Medulla oblongata (tissue), 1 donor: ENCODE data around the gene TELO2.

Experiments used
- DNase-seq: peaks from one replicate; pipeline ENCODE4 v3.0.0-alpha.2; 2015; ENCODE audit errors: extremely low spot score

TELO2 gene

DNA sequence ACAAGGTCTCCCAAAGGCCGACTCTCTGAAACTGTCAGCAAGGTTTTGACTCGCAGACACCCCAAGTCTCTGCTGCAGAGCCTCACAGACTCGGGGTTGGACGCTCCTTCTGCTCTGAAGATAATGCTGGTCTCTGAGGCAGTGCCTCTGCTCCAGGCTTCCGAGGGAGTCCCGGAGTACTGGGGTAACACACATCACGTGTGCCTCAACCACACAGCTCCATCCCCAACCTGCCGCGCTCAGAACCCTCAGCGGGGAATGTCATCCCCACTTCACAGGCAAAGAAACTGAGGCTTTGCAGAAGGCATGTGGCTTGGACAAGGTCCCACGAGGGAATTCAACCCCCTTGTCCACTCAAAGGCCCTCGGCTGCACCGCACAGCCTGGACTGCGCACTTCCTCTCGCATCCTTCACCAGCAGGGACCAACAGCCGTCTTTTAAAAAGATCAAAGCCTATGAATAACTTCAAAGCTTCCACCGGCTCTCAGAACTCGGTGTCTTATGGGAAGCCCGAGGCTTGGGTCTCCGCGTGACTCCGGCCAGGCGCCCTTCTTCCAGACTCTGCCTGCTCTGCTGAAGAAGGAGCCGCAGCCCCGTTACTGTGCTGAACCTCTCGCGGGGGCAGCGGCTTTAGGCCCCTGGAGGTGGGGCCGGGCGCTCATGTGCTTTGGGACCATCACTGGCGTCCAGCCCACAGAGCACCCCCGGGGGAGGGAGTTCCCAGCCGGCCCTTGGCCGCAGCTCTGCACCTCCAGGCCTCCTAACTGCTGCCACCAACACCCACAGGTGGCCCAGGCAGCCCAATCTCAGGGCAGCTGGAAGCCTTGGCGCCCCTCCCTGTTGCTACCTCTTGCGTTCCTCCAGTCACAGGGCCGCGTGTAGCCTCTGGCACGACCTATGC lies 42.5 kb downstream of the TELO2 start:
- DNase-seq, result no peak

DNA sequence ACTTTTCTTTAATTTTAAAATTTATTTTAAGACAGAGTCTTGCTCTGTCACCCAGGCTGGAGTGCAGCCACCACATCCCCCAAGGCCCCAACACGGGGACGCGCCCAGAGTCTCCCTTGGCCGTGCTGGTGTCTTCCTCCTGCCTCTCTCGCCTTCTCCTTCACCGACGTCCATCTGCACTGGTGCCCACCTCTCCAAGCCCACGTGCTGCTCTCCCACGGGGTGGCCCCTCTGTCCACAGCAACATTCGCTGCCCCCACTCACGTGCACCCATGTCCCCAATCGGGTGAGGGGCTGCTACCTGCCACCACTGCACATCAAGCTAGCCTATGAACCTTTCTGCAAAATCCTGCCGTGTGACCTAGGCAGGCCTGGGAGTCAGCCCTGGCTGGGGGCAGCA lies 43.4 kb downstream of the TELO2 start:
- no peak for DNase-seq

DNA sequence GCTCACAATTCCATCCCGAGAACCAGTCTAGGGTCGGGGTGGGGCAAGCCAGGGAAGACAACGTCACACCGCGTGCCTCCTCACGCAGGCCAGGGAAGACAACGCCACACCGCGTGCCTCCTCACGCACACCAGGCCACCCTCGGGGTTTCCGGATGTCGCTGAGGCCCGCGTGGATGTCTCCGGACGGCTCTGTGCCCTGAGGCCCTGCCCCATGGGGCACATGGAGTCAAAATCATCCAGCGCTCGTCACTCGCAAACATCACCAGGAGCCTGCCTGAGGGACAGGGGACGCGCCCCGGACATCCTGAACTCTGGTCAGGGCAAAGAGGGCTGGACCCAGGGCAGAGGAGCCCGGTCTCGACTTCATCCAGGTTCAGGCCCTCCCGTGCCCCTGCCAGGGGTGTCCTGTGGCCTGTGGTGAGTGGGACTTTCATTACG lies 44.0 kb downstream of the TELO2 start:
- no peak for DNase-seq

GRCh38 chr16:1537763-1538289 lies 44.7 kb downstream of the TELO2 start:
- no peak for DNase-seq

- no peak for DNase-seq
Measured at GRCh38 chr16:1538804-1539520, 45.8 kb downstream of the TELO2 start.

GRCh38 chr16:1539720-1540555 lies 46.8 kb downstream of the TELO2 start:
- no peak for DNase-seq

DNA sequence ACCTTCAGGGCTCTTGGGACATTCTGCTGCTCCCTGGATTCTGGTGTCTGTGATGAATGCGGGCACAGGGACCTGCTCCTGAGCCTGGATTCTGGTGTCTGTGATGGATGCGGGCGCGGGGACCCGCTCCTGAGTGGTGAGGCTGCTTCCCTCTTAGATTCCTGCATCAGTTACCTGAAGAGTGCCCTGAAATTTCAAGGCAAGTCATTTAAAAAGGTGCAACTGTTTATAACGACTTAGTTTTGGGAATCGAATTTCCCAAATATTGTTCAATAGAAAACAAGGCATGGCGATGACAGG lies 47.3 kb downstream of the TELO2 start:
- DNase-seq, result no peak

DNA sequence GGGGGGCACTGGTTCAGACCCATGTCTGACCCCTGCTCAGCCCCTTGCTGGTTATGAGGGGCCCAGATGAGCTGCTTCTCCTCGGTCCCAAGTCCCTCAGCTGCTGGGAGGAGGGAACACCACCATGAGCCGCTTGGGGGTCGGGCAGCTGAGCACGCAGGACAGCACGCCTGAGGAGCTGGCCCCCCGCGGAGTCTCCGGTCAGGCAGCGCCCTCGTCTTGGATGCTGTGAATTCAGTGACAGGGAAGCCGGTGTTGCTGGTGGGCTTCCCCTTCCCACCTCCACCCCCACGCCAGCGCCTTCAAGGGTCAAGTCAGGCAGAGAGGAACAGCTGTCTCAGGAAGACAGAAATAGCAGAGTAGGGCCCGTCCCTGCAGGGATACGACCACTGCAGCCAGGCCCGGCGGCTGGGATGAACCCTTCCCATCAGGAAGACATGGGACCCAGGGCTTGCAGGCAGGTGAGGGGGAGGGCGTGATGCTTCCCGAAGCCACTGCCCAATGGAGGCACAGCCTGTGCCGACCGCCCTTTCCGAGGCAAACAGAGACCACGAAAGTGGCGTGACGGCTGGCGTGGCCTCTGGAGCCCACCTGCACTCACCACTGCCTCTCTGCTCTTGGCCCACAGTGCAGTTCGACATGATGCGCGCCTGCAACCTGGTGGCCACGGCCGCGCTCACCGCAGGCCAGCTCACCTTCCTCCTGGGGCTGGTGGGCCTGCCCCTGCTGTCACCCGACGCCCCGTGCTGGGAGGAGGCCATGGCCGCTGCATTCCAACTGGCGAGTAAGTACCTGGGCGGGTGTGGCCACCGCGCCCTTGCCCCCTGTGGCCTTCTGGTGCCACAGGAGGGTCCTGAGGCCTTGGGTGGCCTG lies 48.4 kb downstream of the TELO2 start:
- no peak for DNase-seq

DNA sequence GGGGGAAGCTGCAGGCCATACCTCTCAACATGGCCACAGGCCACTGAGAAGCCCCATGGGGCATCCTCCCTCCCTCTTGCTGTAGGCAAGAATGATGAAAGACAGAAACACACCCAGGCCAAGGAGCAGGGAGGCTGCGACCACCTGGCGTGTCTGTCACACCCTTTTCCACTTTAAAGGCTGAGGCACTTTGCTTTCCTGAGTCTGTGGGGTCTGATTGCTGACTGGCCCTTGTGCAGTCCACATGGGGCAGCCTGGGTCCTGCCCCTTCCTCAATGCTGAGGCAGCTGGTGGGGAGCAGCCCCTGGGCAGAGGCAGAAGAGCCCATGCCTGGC lies 49.0 kb downstream of the TELO2 start:
- DNase-seq, result no peak

GRCh38 chr16:1542533-1542932 lies 49.4 kb downstream of the TELO2 start:
- DNase-seq, result no peak

- peak; percentile 66 for DNase-seq
Measured at GRCh38 chr16:1543085-1543896, 50.1 kb downstream of the TELO2 start.

- no peak for DNase-seq
Measured at GRCh38 chr16:1545044-1546040, 52.2 kb downstream of the TELO2 start.

- DNase-seq, result no peak
Measured at GRCh38 chr16:1546430-1546829, 53.3 kb downstream of the TELO2 start.

DNA sequence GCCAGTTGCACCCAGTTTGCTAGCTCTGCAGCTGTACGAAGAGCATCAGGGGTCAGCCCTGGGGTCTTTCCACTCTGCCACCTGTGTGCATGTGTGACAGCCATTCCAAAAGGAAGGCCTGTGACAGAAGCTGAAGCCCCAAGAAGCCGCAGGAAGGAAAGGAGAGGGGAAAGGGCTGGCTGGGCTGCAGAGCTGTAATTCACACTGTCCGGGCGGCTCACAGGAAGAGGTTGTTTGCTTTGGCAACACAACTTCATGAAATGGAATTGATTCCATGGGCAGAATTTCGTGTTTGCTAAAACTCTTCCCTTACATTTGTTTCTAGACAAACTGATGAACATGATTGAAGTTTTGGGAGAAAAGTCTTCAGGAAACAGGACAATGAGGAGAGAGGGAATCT lies 55.1 kb downstream of the TELO2 start:
- no peak for DNase-seq

DNA sequence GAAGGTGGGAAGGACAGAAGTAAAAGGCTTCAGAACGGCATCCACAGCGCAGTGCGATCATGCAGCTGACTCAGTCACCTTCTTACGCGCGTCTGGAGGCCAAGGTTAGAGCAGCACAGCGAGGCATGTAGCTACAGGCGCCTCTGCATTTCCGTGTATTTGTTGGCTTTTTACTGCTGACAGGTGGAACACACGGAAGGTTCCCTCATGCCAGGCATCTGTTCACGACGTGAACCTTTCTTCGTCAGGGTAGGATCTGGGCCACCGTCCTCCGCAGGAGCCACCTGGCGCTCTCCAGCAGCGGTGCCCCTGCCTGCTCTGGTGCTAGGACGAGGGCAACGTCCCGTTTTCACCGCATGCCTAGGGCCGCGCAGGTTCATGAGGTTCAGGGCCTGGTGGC lies 55.6 kb downstream of the TELO2 start:
- DNase-seq, result no peak

GRCh38 chr16:1550069-1550468 lies 56.9 kb downstream of the TELO2 start:
- no peak for DNase-seq

DNA sequence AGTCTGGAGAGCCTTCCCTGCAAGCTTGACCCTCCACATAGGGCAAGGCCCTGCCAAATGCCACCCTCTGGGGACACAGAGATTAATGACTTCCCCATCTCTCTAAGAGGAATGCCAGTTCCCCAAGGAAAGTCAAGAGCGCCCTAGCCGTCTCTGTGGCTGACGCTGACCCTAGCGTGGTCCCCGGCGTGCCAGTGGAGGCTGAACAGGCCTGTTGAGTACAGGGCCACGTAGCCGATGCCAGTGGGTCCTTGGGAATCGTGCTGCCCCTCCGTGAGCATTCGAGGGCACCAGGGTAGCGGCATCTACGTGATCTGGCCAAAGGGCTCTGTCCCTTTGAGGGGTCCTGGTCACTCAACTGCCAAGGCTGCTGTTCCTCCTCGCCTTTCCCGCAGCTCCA lies 57.5 kb downstream of the TELO2 start:
- no peak for DNase-seq

DNA sequence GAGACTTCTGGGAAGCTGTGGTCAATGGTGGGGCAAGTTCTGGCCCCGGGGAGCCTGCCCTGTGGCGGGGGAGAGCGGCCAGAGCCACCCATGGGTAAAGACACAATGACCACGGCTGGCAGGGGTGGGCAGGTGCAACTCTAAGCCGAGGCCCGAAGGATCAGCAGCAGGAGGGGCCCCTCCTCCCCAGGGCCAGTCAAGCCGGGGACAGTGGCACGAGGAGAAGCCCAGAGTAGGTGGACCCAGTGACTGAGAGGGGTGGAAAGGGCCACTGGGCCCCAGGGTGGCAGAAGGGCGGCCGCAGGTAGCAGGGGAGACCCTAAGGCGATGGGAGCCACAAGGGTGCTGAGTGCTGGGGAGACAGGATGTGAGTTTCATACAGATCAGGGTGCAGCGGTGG lies 58.0 kb downstream of the TELO2 start:
- DNase-seq, result no peak

- DNase-seq, result no peak
Measured at GRCh38 chr16:1552129-1552528, 59.0 kb downstream of the TELO2 start.
